HEK293T (cell line): ENCODE data around the gene R3HDM2.

Experiments used
- CTCF ChIA-PET: fragments of 350-600 bp; formaldehyde crosslinking; extraction: SDS; loops from one replicate; lab custom pipeline; 2021; ENCODE audit warnings: antibody characterized with exemption, inconsistent platforms; lab: Yijun Ruan, JAX
- POLR2A ChIA-PET: fragments of 350-600 bp; formaldehyde crosslinking; extraction: SDS; loops from one replicate; lab custom pipeline; 2020; ENCODE audit warnings: antibody characterized with exemption, inconsistent platforms; lab: Yijun Ruan, JAX
- DNase-seq: peaks from one replicate; pipeline ENCODE4 v3.0.0; 2012; ENCODE audit warnings: mixed read lengths; ENCODE audit errors: extremely low spot score
- ARNT ChIP-seq: fragments of 450-650 bp; IDR thresholded peaks from 2 replicates; pipeline ENCODE4 v1.6.1; 2017; ENCODE audit warnings: mild to moderate bottlenecking
- BHLHE40 ChIP-seq: fragments of 450-650 bp; IDR thresholded peaks from 2 replicates; pipeline ENCODE4 v1.6.1; 2016; ENCODE audit warnings: mild to moderate bottlenecking, moderate library complexity, borderline replicate concordance
- CTBP1 ChIP-seq: fragments of 450-650 bp; IDR thresholded peaks from 2 replicates; pipeline ENCODE4 v1.6.1; 2016; ENCODE audit warnings: borderline replicate concordance
- ELF4 ChIP-seq: fragments of 450-650 bp; IDR thresholded peaks from 2 replicates; pipeline ENCODE4 v1.6.1; 2017; ENCODE audit warnings: antibody characterized with exemption
- FOXA1 ChIP-seq: fragments of 450-650 bp; IDR thresholded peaks from 2 replicates; pipeline ENCODE4 v1.6.1; 2016; ENCODE audit warnings: mild to moderate bottlenecking
- FOXK2 ChIP-seq: fragments of 450-650 bp; IDR thresholded peaks from 2 replicates; pipeline ENCODE4 v1.6.1; 2016; ENCODE audit warnings: mild to moderate bottlenecking
- FOXM1 ChIP-seq: fragments of 450-650 bp; IDR thresholded peaks from 2 replicates; pipeline ENCODE4 v1.6.1; 2017; ENCODE audit warnings: mild to moderate bottlenecking, borderline replicate concordance
- HDGF ChIP-seq: fragments of 450-650 bp; IDR thresholded peaks from 2 replicates; pipeline ENCODE4 v1.6.1; 2017; ENCODE audit warnings: antibody characterized with exemption, borderline replicate concordance
- L3MBTL2 ChIP-seq: fragments of 450-650 bp; conservative IDR thresholded peaks from 2 replicates; pipeline ENCODE4 v1.6.1; 2016; ENCODE audit warnings: mild to moderate bottlenecking
- LEF1 ChIP-seq: fragments of 450-650 bp; IDR thresholded peaks from 2 replicates; pipeline ENCODE4 v1.6.1; 2017; ENCODE audit warnings: mild to moderate bottlenecking, borderline replicate concordance
- NFRKB ChIP-seq: fragments of 450-650 bp; IDR thresholded peaks from 2 replicates; pipeline ENCODE4 v1.6.1; 2016; ENCODE audit warnings: mild to moderate bottlenecking, moderate library complexity
- SP1 ChIP-seq: fragments of 450-650 bp; IDR thresholded peaks from 2 replicates; pipeline ENCODE4 v1.6.1; 2017
- SUZ12 ChIP-seq: fragments of 450-650 bp; IDR thresholded peaks from 2 replicates; pipeline ENCODE4 v1.6.1; 2016; ENCODE audit warnings: mild to moderate bottlenecking
- TARDBP ChIP-seq: fragments of 450-650 bp; IDR thresholded peaks from 2 replicates; pipeline ENCODE4 v1.6.1; 2016
- ZNF384 ChIP-seq: fragments of 450-650 bp; IDR thresholded peaks from 2 replicates; pipeline ENCODE4 v1.6.1; 2016
- TF ChIP-seq, protein P1 (sequence below): fragments of 450-650 bp; IDR thresholded peaks from 2 replicates; pipeline ENCODE4 v1.6.1; 2016

Gene R3HDM2

DNA sequence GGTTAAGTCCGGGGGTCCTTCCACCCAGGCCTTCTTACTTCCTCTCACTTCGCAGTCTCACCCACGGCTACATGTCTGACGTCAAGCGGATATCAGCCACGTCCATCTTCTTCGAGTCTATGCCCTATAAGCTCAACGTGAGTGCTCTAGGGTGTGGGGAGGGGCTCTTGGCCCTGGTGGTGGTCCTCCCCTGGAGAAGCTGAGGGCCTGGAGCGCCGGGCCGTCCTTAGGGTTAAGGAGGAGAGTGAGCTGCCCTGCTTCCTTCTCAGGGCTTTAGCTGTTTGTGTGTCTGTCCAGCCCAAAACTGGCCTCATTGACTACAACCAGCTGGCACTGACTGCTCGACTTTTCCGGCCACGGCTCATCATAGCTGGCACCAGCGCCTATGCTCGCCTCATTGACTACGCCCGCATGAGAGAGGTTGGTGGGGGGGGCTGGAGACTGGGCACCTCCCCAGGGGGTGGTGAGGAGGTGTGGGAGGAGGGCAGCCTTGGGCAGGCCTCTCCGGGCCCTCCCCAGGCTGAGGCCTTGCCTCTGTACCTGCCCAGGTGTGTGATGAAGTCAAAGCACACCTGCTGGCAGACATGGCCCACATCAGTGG is 198.6 kb downstream of the R3HDM2 start:
- TF ChIP-seq FOXM1 (no peak), FOXK2 (no peak), ARNT (no peak), TARDBP (no peak), HDGF (no peak), L3MBTL2 (no peak), FOXA1 (no peak), LEF1 (no peak), SP1 (no peak), NFRKB (no peak), ZNF384 (no peak), ELF4 (no peak), BHLHE40 (no peak), CTBP1 (no peak), SUZ12 (no peak)
- TF ChIP-seq, protein P1, sequence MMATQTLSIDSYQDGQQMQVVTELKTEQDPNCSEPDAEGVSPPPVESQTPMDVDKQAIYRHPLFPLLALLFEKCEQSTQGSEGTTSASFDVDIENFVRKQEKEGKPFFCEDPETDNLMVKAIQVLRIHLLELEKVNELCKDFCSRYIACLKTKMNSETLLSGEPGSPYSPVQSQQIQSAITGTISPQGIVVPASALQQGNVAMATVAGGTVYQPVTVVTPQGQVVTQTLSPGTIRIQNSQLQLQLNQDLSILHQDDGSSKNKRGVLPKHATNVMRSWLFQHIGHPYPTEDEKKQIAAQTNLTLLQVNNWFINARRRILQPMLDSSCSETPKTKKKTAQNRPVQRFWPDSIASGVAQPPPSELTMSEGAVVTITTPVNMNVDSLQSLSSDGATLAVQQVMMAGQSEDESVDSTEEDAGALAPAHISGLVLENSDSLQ = no peak
- ChIA-PET POLR2A (interaction anchor here (3.5 to 5.5 kb wide), 3 partner anchors 9 to 223 kb away, joined by 14 to 87 read pairs (median 80); partner anchors contain the start of genes INHBE and NXPH4), CTCF (interaction anchor here (0.6 kb wide), 1 partner anchor 410 kb away, joined by 3 read pairs; no protein-coding TSS in a partner anchor)
- DNase-seq = no peak

DNA sequence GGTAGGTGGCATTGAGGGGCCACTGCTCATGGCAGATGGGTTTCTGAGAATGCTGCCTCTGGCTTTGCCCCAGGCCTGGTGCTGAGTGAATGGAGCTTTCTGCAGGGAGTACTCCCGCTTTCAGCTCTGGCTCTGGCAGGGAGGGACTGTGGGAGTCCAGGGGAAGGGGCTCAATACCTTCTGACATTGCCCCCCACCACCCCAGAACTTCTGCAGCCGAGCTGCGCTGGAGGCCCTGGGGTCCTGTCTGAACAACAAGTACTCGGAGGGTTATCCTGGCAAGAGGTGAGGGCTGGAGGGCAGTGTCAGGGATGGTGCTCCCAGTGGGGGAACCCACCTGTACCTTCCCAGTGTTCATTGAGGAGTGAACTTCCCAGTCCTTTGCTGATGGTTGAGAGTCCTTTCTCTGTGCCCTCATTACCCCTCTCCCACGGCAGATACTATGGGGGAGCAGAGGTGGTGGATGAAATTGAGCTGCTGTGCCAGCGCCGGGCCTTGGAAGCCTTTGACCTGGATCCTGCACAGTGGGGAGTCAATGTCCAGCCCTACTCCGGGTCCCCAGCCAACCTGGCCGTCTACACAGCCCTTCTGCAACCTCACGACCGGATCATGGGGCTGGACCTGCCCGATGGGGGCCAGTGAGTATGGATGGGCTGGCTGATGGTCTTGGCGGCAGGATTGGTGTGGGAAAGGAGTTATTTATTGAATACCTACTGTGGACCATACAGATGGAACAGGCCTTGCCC is 199.4 kb downstream of the R3HDM2 start:
- ChIA-PET POLR2A (interaction anchor here (3.5 to 5.5 kb wide), 3 partner anchors 9 to 224 kb away, joined by 14 to 87 read pairs (median 80); partner anchors contain the start of genes INHBE and NXPH4), CTCF (interaction anchor here (2.3 to 2.5 kb wide), 2 partner anchors 8 to 17 kb away, joined by 17 to 21 read pairs; no protein-coding TSS in a partner anchor)
- no peak for TF ChIP-seq ELF4
- TF ChIP-seq, protein P1 = no peak
- TF ChIP-seq FOXA1 = no peak
- TF ChIP-seq SP1 = no peak
- TF ChIP-seq ZNF384 = no peak
- no peak for TF ChIP-seq FOXK2
- TF ChIP-seq ARNT = no peak
- TF ChIP-seq FOXM1 = no peak
- TF ChIP-seq HDGF = no peak
- TF ChIP-seq LEF1 = no peak
- DNase-seq = no peak

DNA sequence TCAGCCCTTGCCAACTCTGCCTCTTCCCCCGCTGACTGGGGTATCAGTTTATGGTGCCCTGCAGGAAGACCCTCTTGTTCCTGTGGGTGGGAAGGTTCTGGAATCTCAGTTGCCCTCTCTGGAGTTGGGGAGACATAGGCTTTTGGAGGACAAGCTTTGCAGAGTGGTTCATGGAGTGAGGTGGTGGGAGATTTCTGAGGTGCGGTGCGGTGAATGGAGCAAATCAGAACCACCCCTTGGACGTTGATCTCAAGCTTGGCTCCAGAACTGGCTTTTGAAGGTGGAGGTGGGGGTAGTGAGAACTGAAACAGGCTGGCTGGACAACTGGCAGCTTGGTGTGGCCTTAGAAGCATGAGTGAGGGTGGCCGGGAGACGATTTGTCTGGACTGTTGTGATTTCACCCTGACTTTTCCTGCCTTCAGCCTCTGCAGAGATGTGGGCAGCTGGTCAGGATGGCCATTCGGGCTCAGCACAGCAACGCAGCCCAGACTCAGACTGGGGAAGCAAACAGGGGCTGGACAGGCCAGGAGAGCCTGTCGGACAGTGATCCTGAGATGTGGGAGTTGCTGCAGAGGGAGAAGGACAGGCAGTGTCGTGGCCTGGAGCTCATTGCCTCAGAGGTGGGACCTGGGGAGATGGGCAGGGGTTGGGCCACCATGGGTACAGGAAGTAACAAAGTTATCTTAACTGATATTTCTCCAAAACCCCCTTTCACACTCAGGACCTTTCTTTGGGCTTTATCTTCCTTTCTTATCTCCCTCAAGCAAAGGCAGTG is 200.3 kb downstream of the R3HDM2 start:
- ChIA-PET POLR2A (interaction anchor here (0.9 to 5.5 kb wide), 12 partner anchors 9 to 228 kb away, joined by 3 to 87 read pairs (median 6); partner anchors contain the start of genes INHBE, NEMP1, NXPH4 and STAT6), CTCF (interaction anchor here (0.6 to 2.5 kb wide), 5 partner anchors 9 to 223 kb away, joined by 3 to 21 read pairs (median 15); no protein-coding TSS in a partner anchor)
- no peak for DNase-seq
- no peak for TF ChIP-seq SP1
- no peak for TF ChIP-seq ELF4
- TF ChIP-seq CTBP1 = no peak
- no peak for TF ChIP-seq ARNT
- TF ChIP-seq, protein P1 = no peak
- TF ChIP-seq LEF1 = no peak
- TF ChIP-seq FOXM1 = no peak
- TF ChIP-seq ZNF384 = no peak

DNA sequence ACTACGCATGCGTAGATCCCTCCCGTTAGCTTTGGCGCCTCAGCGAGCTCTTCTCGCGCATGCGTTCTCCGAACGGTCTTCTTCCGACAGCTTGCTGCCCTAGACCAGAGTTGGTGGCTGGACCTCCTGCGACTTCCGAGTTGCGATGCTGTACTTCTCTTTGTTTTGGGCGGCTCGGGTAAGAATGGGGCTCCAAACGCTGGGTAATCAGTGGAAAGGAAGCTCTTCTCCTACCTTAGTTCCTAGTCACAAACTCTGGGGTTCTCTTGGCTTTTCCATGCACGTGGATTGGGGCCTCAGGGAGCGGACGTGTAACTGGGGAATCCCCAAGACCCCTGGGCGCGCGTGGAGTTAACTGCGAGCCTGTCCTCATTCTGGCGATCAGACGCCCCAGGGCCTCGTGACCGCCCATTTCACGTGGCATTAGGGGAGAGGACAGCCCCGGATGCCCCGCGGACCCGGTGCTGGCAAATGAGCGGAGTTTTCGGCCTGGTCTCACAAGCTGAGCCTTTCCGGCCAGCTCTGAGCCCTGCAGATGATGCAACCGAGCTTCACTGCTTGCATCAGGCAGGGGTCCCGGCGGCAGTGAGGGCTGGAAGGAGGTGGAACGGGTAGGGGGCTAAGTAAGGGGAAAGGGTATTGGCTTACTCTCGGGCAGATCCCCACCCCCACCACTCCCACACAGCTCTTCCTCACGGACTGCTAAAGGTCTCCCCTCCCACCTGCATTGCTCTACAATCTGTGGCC is 201.0 kb downstream of the R3HDM2 start, which contains the start of gene SHMT2:
Gene SHMT2 (plus strand): TSS at position 78 of the 747 bp plus-strand sequence. CDS start 68 bp downstream, at position 146.
- POLR2A ChIA-PET = interaction anchor here (0.5 to 5.5 kb wide), 19 partner anchors 8 to 236 kb away, joined by 3 to 87 read pairs (median 4); partner anchors contain the start of genes INHBE, LRP1, NEMP1 and NXPH4
- CTCF ChIA-PET = interaction anchor here (0.6 to 2.5 kb wide), 5 partner anchors 10 to 1151 kb away, joined by 3 to 21 read pairs (median 15); no protein-coding TSS in a partner anchor
- no peak for TF ChIP-seq ARNT
- TF ChIP-seq L3MBTL2 = peak; percentile 77
- DNase-seq = peak; percentile 99
